Suprapubic skin (tissue), 4 donors: ENCODE results near the gene MEMO1.

Experiments
- POLR2A ChIP-seq, 2 donors: fragments of 450-650 bp; IDR thresholded peaks; one replicate each; pipeline ENCODE4 v1.6.1; 2017; ENCODE audit warnings: antibody characterized with exemption in 2 of 2, mild to moderate bottlenecking in 2 of 2, moderate library complexity in 2 of 2
- POLR2AphosphoS5 ChIP-seq, 3 donors: sonication (generic); formaldehyde crosslinking; IDR thresholded peaks; one replicate each; pipeline ENCODE4 v1.6.1; 2017; ENCODE audit warnings: antibody characterized with exemption in 3 of 3

- TF ChIP-seq POLR2A (IDR thresholded peaks at IDR 0.05) (no peak), POLR2AphosphoS5 (IDR thresholded peaks at IDR 0.05) (no peak)
Measured at GRCh38 chr2:32051836-32052439, 41.1 kb upstream of the MEMO1 start.
